ENCODE results near the gene ULK4. TPM values are rescaled to one million over a fixed set of nuclear protein-coding genes. Genes with fewer than 3 reads are reported as not detected.

The ULK4 gene
- total and polyA plus RNA-seq, 9 of the 15 experiments (the other 6 are each of a cell fraction or from before 2014, with no cell fraction given) = 3.0 to 5.9 (median 3.5) TPM

- H3K27me3 ChIP-seq (ENCODE audit: control insufficient read depth in 2 of 2, insufficient read depth in 2 of 2, low read length in 2 of 2) = peaks cover 0 to 14% of the 10 kb centered on the region in 2 experiments; a peak in 1 of 5 replicates
- no peak for FAIRE-seq
- CTCF ChIA-PET (ENCODE audit: low intra/inter-chr PET ratio) = no interaction called here
- no peak overlapping the region for H3K27ac ChIP-seq (ENCODE audit: extremely low read depth, low read depth, low read length)
- DNase-seq (ENCODE audit: extremely low read depth in 1 of 4, low spot score in 3 of 4) = no peak
- H3K4me1 ChIP-seq (replicated peaks in 1 of 2; ENCODE audit: control insufficient read depth in 2 of 2, insufficient read depth in 2 of 2, low read length in 2 of 2) = peaks cover 0 to 6% of the 10 kb centered on the region in 2 experiments; a peak in 1 of 5 replicates
- POLR2A ChIA-PET = no interaction called here
- H3K9ac ChIP-seq (ENCODE audit: insufficient read depth in 1 of 2, low read depth in 2 of 2, low read length in 2 of 2) = no peak overlapping the region
- H2AFZ ChIP-seq (ENCODE audit: low read depth, low read length) = no peak overlapping the region
- WGBS (ENCODE audit: insufficient coverage, low coverage, missing lambda C conversion rate) = 0% methylated on average over 1 of the region's 1 CpG
- no peaks in the 10 kb centered on the region for H4K20me1 ChIP-seq (replicated peaks; ENCODE audit: control insufficient read depth, insufficient read depth, low read length)
- H3K9me1 ChIP-seq (ENCODE audit: control insufficient read depth, insufficient read depth, low read length) = no peaks in the 10 kb centered on the region
- no peak overlapping the region for H3K4me3 ChIP-seq
- BruUV-seq (replicated peaks) = no TSS peak
- ATAC-seq = no peak
- no peak overlapping the region for H3K4me2 ChIP-seq (ENCODE audit: insufficient read depth, low read length)
- intact Hi-C loops (cut with micrococcal nuclease) = no loop called here
- no peaks in the 10 kb centered on the region for H3K79me2 ChIP-seq (ENCODE audit: control insufficient read depth, insufficient read depth, low read length)
- no peak for TF ChIP-seq NR1H2 (CRISPR knock-in tag; IDR thresholded peaks at IDR 0.05)
- in situ Hi-C loops (cut with MboI) = no loop called here
- H3K9me3 ChIP-seq (replicated peaks; ENCODE audit: control insufficient read depth, insufficient read depth, low read depth, low read length) = no peaks in the 10 kb centered on the region
- no peaks in the 10 kb centered on the region for H3K36me3 ChIP-seq (ENCODE audit: control insufficient read depth, insufficient read depth, low read length)
Observed at GRCh38 chr3:41846850-41847249, 115.1 kb downstream of the ULK4 start.

- Histone ChIP-seq H4K20me1 (replicated peaks; ENCODE audit: control insufficient read depth, insufficient read depth, low read length) (no peaks in the 10 kb centered on the region), H3K27me3 (ENCODE audit: control insufficient read depth in 2 of 2, insufficient read depth in 2 of 2, low read length in 2 of 2) (peaks cover 0 to 19% of the 10 kb centered on the region in 2 experiments; a peak in 2 of 5 replicates), H3K4me1 (replicated peaks in 1 of 2; ENCODE audit: control insufficient read depth in 2 of 2, insufficient read depth in 2 of 2, low read length in 2 of 2) (peaks cover 0 to 6% of the 10 kb centered on the region in 2 experiments; a peak in 1 of 5 replicates), H3K4me3 (no peak overlapping the region), H3K9me1 (ENCODE audit: control insufficient read depth, insufficient read depth, low read length) (no peaks in the 10 kb centered on the region), H2AFZ (ENCODE audit: low read depth, low read length) (no peak overlapping the region), H3K79me2 (ENCODE audit: control insufficient read depth, insufficient read depth, low read length) (no peaks in the 10 kb centered on the region), H3K36me3 (ENCODE audit: control insufficient read depth, insufficient read depth, low read length) (no peaks in the 10 kb centered on the region), H3K9me3 (replicated peaks; ENCODE audit: control insufficient read depth, insufficient read depth, low read depth, low read length) (no peaks in the 10 kb centered on the region), H3K4me2 (ENCODE audit: insufficient read depth, low read length) (no peak overlapping the region), H3K9ac (ENCODE audit: insufficient read depth in 1 of 2, low read depth in 2 of 2, low read length in 2 of 2) (no peak overlapping the region), H3K27ac (ENCODE audit: extremely low read depth, low read depth, low read length) (no peak overlapping the region)
- intact Hi-C loops (cut with micrococcal nuclease) (no loop called here), in situ Hi-C loops (cut with MboI) (no loop called here)
- FAIRE-seq (no peak), DNase-seq (ENCODE audit: extremely low read depth in 1 of 4, low spot score in 3 of 4) (no peak), ATAC-seq (no peak)
- WGBS (ENCODE audit: insufficient coverage, low coverage, missing lambda C conversion rate) = 4% methylated on average over 1 of the region's 1 CpG
- CTCF ChIA-PET (ENCODE audit: low intra/inter-chr PET ratio) = no interaction called here
- POLR2A ChIA-PET = no interaction called here
- BruUV-seq (replicated peaks) = no TSS peak
- TF ChIP-seq SAFB2 (IDR thresholded peaks at IDR 0.05; ENCODE audit: borderline replicate concordance, low read depth, low read length, severe bottlenecking) (no peak), TGIF2 (CRISPR knock-in tag; IDR thresholded peaks at IDR 0.05) (no peak), SMAD1 (IDR thresholded peaks at IDR 0.05; ENCODE audit: low read depth, low read length, partially characterized antibody) (no peak), ELK3 (CRISPR knock-in tag; IDR thresholded peaks at IDR 0.05) (no peak), KLF10 (CRISPR knock-in tag; IDR thresholded peaks at IDR 0.05) (no peak), HOXB6 (CRISPR knock-in tag; IDR thresholded peaks at IDR 0.05; ENCODE audit: borderline replicate concordance) (no peak), RERE (CRISPR knock-in tag; IDR thresholded peaks at IDR 0.05; ENCODE audit: borderline replicate concordance) (no peak), NCOA2 (IDR thresholded peaks at IDR 0.05; ENCODE audit: partially characterized antibody in 2 of 2) (no peak), HLTF (IDR thresholded peaks at IDR 0.05) (no peak), KLF1 (tag; IDR thresholded peaks at IDR 0.05) (no peak)
Observed at GRCh38 chr3:41845826-41846225, 116.1 kb downstream of the ULK4 start.

Data from K562 (cell line).